G401 (cell line): Measurements from ENCODE around the gene PHACTR4. TPM values are rescaled to one million over a fixed set of nuclear protein-coding genes. Genes with fewer than 3 reads are reported as not detected.
A peak's percentile ranks its signal among the peaks of the same experiment; 100 is the strongest.
"Not testable (repeated sequence)": the region's sequence is repeated elsewhere in the genome, so short reads cannot be mapped to it uniquely, and the experiment has no call there.

Experiments
- DNase-seq: peaks from one replicate; pipeline ENCODE4 v3.0.0-alpha.2; 2015; ENCODE audit warnings: low spot score
- in situ Hi-C: cut with HindIII; loops from 2 replicates; pipeline ENCODE4 v1.10.0; 2016; ENCODE audit warnings: low sequenced_read_pairs, mixed read lengths
- total RNA-seq: library from RNA; depleted of rRNA; stranded (reverse); fragments of >200 nt; shearing (Covaris generic); gene quantifications from 2 replicates; pipeline ENCODE4 v1.2.3, GENCODE V29; 2014

Gene PHACTR4
- total RNA-seq, 1 experiment from 2014 or later = 4.8 TPM

DNA sequence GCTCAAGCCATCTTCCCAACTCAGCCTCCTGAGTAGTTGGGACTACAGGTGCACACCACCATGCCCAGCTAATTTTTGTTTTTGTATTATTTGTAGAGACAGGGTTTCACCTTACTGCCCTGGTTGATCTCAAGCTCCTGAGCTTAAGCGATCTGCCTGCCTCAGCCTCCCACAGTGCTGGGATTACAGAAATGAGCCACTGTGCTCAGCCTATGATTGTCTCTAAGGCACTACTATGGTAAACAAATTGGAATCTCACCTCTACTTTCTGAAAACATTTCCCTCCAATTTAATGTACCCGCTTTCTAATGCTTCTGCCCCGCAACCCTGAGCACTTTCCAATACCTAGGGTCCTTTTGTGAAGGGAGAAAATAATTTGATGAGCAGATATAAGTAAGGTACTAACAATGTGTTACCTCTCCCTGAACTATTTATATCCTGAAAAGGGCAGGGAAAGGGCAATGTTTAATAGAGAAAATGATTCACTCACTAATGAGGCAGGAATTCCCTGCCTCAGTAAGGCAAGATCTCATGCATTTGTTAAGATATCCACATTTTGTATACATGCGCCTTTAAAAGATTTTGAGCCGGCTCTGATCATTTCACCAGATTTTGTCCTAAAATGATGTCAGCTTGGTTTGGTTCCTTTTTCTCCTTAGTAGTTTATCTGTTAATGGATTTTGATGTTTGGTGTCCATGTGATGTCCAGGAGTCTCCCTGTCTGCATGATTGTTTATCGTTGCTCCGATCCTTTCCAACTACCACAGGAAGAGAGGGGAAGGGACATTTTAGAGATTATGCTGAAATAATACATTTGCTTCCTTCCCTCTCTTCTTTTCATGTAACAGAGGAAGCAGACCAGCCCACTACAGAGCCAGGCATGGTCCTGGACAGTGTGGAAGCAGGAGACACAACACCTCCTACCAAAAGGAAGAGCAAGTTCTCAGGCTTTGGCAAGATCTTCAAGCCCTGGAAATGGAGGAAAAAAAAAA lies 89.0 kb downstream of the PHACTR4 start:
- in situ Hi-C loops = loop anchor here (25.0 kb wide), 1 partner anchor 154 kb away; no protein-coding TSS in a partner anchor
- no peak for DNase-seq

GRCh38 chr1:28466226-28466778 lies 96.8 kb downstream of the PHACTR4 start:
- in situ Hi-C loops = loop anchor here (25.0 kb wide), 1 partner anchor 146 kb away; no protein-coding TSS in a partner anchor

DNA sequence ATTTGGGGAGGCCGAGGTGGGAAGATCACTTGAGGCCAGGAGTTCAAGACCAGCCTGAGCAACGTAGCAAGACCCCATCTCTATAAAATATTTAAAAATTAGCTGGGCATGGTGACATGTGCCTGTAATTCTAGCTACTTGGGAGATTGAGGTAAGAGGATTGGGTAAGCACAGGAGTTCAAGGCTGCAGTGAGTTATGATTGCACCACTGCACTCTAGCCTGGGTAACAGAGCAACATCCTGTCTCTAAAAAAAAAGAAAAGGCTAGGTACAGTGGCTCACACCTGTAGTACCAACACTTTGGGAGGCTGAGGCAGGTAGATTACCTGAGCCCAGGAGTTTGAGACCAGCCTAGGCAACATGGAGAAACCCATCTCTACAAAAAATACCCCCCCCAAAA lies 100.6 kb downstream of the PHACTR4 start:
- no peak for DNase-seq
- in situ Hi-C loops = loop anchor here (25.0 kb wide), 1 partner anchor 142 kb away; no protein-coding TSS in a partner anchor

More at GRCh38 chr1:28466226-28466778, 96.8 kb downstream of the PHACTR4 start:
- DNase-seq = no peak

- in situ Hi-C loops, DNase-seq: not testable (repeated sequence)
Observed at GRCh38 chr1:28479497-28479896, 110.0 kb downstream of the PHACTR4 start.

- DNase-seq = no peak
Observed at GRCh38 chr1:28480308-28480707, 110.8 kb downstream of the PHACTR4 start.

GRCh38 chr1:28482138-28482537 lies 112.6 kb downstream of the PHACTR4 start:
- in situ Hi-C loops = no loop called here
- no peak for DNase-seq

More at GRCh38 chr1:28480308-28480707, 110.8 kb downstream of the PHACTR4 start:
- in situ Hi-C loops = no loop called here

- no peak for DNase-seq
- in situ Hi-C loops = no loop called here
Observed at GRCh38 chr1:28482702-28483101, 113.2 kb downstream of the PHACTR4 start.

GRCh38 chr1:28494737-28495136 lies 125.2 kb downstream of the PHACTR4 start:
- DNase-seq = no peak
- in situ Hi-C loops = no loop called here

GRCh38 chr1:28499553-28499952 lies 130.0 kb downstream of the PHACTR4 start:
- in situ Hi-C loops = no loop called here
- DNase-seq = no peak

GRCh38 chr1:28501925-28502324 lies 132.4 kb downstream of the PHACTR4 start:
- no peak for DNase-seq

DNA sequence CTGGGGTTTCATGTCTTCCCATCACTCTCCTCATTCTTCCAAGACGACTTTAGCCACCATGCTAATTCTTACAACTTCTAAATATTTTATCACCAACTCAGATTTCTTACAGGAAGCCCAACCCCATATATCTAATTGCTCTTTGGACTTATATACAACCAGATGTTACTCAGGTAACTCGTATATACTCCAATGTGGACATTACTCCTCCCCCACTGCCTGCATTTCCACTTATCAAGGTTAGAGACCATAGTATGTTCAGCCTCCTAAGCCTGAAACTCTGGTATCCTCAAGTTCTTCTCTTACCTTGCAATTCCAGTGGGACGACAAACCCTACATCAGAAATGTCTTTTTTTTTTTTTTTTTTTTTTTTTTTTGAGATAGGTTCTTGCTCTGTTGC lies 133.6 kb downstream of the PHACTR4 start:
- DNase-seq = no peak
- in situ Hi-C loops = no loop called here

More at GRCh38 chr1:28501925-28502324, 132.4 kb downstream of the PHACTR4 start:
- in situ Hi-C loops = no loop called here

- in situ Hi-C loops = no loop called here
- peak; percentile 98 for DNase-seq
Observed at GRCh38 chr1:28505406-28506187, 136.1 kb downstream of the PHACTR4 start, which contains the start of gene RCC1. TSS of gene RCC1 (plus strand) at chr1:28506043. CDS start at chr1:28529867, 23,824 bp downstream.

DNA sequence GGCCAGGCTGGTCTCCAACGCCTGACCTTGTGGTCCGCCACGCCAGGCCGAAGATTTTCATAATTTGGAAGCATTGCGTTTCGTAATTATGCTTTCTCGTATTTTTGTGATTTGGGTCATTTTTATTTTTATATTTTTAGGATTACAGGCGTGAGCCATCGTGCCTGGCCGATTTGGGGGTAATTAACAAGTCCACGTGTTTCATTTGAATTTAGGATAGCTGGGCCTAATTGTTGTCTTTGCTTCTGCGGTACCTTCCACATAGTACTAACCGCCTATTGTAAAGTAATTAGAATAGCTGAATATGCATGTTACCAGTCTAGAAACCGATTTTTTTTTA lies 137.3 kb downstream of the PHACTR4 start:
- in situ Hi-C loops = no loop called here
- DNase-seq = no peak

GRCh38 chr1:28507247-28507645 lies 137.7 kb downstream of the PHACTR4 start:
- in situ Hi-C loops = no loop called here
- DNase-seq = no peak

DNA sequence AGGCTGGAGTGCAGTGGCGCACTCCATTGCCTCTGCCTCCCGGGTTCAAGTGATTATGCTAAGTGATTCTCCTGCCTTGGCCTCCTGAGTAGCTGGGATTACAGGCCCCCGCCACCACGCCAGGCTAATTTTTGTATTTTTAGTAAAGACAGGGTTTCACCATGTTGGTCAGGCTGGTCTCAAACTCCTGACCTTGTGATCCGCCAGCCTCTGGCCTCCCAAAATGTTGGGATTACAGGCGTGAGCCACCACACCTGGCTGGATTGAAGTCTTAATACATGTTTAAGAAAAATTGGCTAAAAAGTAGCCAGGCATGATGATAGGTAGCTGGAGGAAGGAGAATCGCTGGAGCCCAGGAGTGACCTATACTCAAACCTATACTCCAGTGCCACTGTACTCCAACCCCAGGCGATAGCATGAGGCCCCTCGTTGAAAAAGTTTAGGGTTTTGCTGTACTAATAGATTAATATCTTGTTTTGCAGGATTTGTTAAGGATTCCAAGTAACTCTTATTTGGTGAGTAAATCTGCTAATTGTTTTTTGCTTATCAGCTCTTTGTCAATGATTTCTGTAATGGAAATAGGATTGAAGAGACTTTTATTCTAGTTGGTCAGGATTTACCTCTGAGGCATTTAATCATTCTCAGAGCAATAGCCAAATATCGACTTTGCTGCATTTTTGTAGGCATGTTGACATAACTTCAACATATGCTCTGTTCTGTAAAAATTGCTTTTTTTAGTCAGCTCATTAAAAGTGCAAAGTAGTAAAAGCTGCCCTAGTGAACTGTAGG lies 138.3 kb downstream of the PHACTR4 start:
- in situ Hi-C loops = no loop called here
- no peak for DNase-seq

DNA sequence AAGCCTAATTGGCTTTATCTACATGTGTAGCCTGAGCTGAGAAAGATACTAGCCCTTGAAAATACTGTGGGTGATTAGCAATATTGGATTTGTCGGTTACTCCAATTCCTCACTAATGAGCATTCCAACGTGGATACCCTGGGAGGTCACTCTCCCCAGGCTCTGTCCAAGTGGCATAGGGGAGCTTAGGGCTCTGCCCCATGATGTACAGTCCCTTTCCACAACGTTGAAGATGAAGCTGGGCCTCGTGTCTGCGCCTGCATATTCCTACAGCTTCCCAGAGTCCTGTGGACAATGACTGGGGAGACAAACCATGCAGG lies 138.9 kb downstream of the PHACTR4 start:
- in situ Hi-C loops = no loop called here
- no peak for DNase-seq

- no peak for DNase-seq
- in situ Hi-C loops = no loop called here
Observed at GRCh38 chr1:28509705-28510272, 140.2 kb downstream of the PHACTR4 start.

DNA sequence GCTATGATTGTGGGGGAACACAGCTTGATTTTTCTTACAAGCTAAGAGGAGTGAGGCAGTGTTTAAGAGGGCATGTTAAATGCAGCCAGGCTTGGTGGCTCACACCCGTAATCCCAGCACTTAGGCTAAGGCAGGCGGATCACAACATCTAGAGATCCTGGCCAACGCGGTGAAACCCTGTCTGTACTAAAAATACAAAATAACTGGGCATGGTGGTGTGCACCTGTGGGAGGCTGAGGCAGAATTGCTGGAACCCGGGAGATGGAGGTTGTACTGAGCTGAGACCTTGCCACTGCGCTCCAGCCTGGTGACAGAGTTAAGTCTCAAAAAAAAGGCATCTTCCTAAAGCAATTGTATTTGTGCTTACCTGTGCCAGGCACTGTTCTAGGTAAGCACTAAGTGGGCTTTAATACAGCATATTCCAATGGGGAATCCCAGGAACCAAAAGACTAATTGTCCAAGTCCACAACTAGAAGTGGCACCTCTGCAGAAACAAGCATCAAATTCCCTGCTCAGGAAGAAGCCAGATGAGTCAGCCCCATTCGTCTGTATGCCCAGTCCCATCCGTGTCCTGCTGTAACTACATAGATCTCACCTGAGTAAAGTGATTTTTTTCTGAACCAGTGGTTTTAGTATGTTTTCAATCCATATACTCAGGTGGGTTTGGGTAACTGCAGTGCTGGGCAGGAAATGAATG lies 140.9 kb downstream of the PHACTR4 start:
- peak; percentile 46 for DNase-seq
- in situ Hi-C loops = no loop called here
